Astrocyte (in vitro differentiated cells and primary cell): ENCODE results near the gene SCAPER. TPM values are rescaled to one million over a fixed set of nuclear protein-coding genes. Genes with fewer than 3 reads are reported as not detected.
"Not testable (repeated sequence)": the region's sequence is repeated elsewhere in the genome, so short reads cannot be mapped to it uniquely, and the experiment has no call there.

Experiments
- DNase-seq: peaks from one replicate; pipeline ENCODE4 v3.0.0-alpha.2; 2010; ENCODE audit warnings: low read depth
- FAIRE-seq: peaks from 2 replicates; lab custom pipeline; 2011; peaks lifted over from hg19 to GRCh38; lab: Jason Lieb, UNC
- H2AFZ ChIP-seq: 2 replicates; pipeline ENCODE4 v1.6.0; 2012; ENCODE audit warnings: low read depth, low read length, inconsistent platforms
- H3K27ac ChIP-seq: 2 replicates; pipeline ENCODE4 v1.5.1; 2011; ENCODE audit warnings: low read depth, low read length, inconsistent platforms
- H3K27me3 ChIP-seq: 2 replicates; pipeline ENCODE4 v1.6.0; 2011; ENCODE audit warnings: low read length, inconsistent platforms; ENCODE audit not compliant: insufficient read depth
- H3K36me3 ChIP-seq: 2 replicates; pipeline ENCODE4 v1.5.1; 2011; ENCODE audit warnings: low read length, inconsistent platforms; ENCODE audit not compliant: insufficient read depth
- H3K4me1 ChIP-seq: 2 replicates; pipeline ENCODE4 v1.5.1; 2011; ENCODE audit warnings: low read length, inconsistent platforms; ENCODE audit not compliant: insufficient read depth
- H3K4me2 ChIP-seq: 2 replicates; pipeline ENCODE4 v1.6.0; 2012; ENCODE audit warnings: low read length, inconsistent platforms
- H3K4me3 ChIP-seq: 2 replicates; pipeline ENCODE4 v1.5.1; 2011; ENCODE audit warnings: low read depth, mild to moderate bottlenecking, low read length, inconsistent platforms; ENCODE audit not compliant: insufficient read depth
- H3K79me2 ChIP-seq: 2 replicates; pipeline ENCODE4 v1.6.0; 2012; ENCODE audit warnings: mild to moderate bottlenecking, low read length, inconsistent platforms; ENCODE audit not compliant: insufficient read depth
- H3K9ac ChIP-seq: 2 replicates; pipeline ENCODE4 v1.6.0; 2012; ENCODE audit warnings: mild to moderate bottlenecking, low read length, inconsistent platforms
- H3K9me3 ChIP-seq: 2 replicates; pipeline ENCODE4 v1.5.1; 2012; ENCODE audit warnings: low read depth, mild to moderate bottlenecking, low read length, inconsistent platforms; ENCODE audit not compliant: insufficient read depth
- H4K20me1 ChIP-seq: 2 replicates; pipeline ENCODE4 v1.6.0; 2012; ENCODE audit warnings: low read length, inconsistent platforms; ENCODE audit not compliant: insufficient read depth
- H3K27ac Mint-ChIP-seq: one replicate; pipeline ENCODE4 v1.8.0; 2021; ENCODE audit warnings: mild to moderate bottlenecking, mixed read lengths; ENCODE audit not compliant: unreplicated experiment
- H3K27me3 Mint-ChIP-seq: one replicate; pipeline ENCODE4 v1.8.0; 2021; ENCODE audit warnings: low read depth, mixed read lengths; ENCODE audit not compliant: unreplicated experiment
- H3K36me3 Mint-ChIP-seq: one replicate; pipeline ENCODE4 v1.8.0; 2021; ENCODE audit warnings: low read depth, mixed read lengths; ENCODE audit not compliant: unreplicated experiment
- H3K4me1 Mint-ChIP-seq: one replicate; pipeline ENCODE4 v1.8.0; 2021; ENCODE audit warnings: low read depth, mixed read lengths; ENCODE audit not compliant: unreplicated experiment
- H3K4me3 Mint-ChIP-seq: one replicate; pipeline ENCODE4 v1.8.0; 2021; ENCODE audit warnings: mild to moderate bottlenecking, moderate library complexity, mixed read lengths; ENCODE audit not compliant: unreplicated experiment
- H3K9me3 Mint-ChIP-seq: one replicate; pipeline ENCODE4 v1.8.0; 2021; ENCODE audit warnings: mild to moderate bottlenecking, mixed read lengths; ENCODE audit not compliant: unreplicated experiment
- EZH2 ChIP-seq: IDR thresholded peaks from 2 replicates; pipeline ENCODE4 v1.6.1; 2012; ENCODE audit warnings: mild to moderate bottlenecking, low read length, inconsistent platforms; ENCODE audit not compliant: insufficient read depth
- total RNA-seq: library from RNA; stranded (reverse); gene quantifications from 2 replicates; pipeline ENCODE4 v1.2.1, GENCODE V29; 2021
- TF ChIP-seq, protein P1 (sequence below): IDR thresholded peaks from 2 replicates; pipeline ENCODE4 v1.5.1; 2011; ENCODE audit warnings: low read depth, mild to moderate bottlenecking, inconsistent platforms, low read length, moderate library complexity; ENCODE audit not compliant: insufficient read depth

The SCAPER gene
- total RNA-seq, 1 donor from 2014 or later = 8.6 TPM

GRCh38 chr15:76753131-76753530, 152.0 kb downstream of the SCAPER start:
- H3K4me3 Mint-ChIP-seq = no peak overlapping the region
- no peaks in the 10 kb centered on the region for H3K27me3 Mint-ChIP-seq
- no peaks in the 10 kb centered on the region for H3K4me1 ChIP-seq

GRCh38 chr15:76752549-76752948, 152.6 kb downstream of the SCAPER start:
- Histone ChIP-seq H3K27ac (no peak overlapping the region), H3K9me3 (no peaks in the 10 kb centered on the region), H3K9ac (no peak overlapping the region), H3K4me3 (no peak overlapping the region), H4K20me1 (no peaks in the 10 kb centered on the region), H3K4me1 (no peaks in the 10 kb centered on the region), H3K27me3 (no peaks in the 10 kb centered on the region), H3K79me2 (no peaks in the 10 kb centered on the region), H3K36me3 (no peaks in the 10 kb centered on the region), H2AFZ (no peak overlapping the region), H3K4me2 (no peak overlapping the region)
- no peak for FAIRE-seq
- Mint-ChIP-seq H3K9me3 (no peaks in the 10 kb centered on the region), H3K36me3 (peaks cover under 1% of the 10 kb centered on the region), H3K27me3 (no peaks in the 10 kb centered on the region), H3K4me3 (no peak overlapping the region), H3K4me1 (no peaks in the 10 kb centered on the region), H3K27ac (no peak overlapping the region)
- TF ChIP-seq EZH2 = no peak
- TF ChIP-seq, protein P1, sequence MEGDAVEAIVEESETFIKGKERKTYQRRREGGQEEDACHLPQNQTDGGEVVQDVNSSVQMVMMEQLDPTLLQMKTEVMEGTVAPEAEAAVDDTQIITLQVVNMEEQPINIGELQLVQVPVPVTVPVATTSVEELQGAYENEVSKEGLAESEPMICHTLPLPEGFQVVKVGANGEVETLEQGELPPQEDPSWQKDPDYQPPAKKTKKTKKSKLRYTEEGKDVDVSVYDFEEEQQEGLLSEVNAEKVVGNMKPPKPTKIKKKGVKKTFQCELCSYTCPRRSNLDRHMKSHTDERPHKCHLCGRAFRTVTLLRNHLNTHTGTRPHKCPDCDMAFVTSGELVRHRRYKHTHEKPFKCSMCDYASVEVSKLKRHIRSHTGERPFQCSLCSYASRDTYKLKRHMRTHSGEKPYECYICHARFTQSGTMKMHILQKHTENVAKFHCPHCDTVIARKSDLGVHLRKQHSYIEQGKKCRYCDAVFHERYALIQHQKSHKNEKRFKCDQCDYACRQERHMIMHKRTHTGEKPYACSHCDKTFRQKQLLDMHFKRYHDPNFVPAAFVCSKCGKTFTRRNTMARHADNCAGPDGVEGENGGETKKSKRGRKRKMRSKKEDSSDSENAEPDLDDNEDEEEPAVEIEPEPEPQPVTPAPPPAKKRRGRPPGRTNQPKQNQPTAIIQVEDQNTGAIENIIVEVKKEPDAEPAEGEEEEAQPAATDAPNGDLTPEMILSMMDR = no peak
- DNase-seq = no peak

More at GRCh38 chr15:76753131-76753530, 152.0 kb downstream of the SCAPER start:
- no peaks in the 10 kb centered on the region for H3K4me1 Mint-ChIP-seq
- H3K27ac ChIP-seq = no peak overlapping the region
- H3K9me3 ChIP-seq = no peaks in the 10 kb centered on the region
- TF ChIP-seq, protein P1 = no peak
- TF ChIP-seq EZH2 = no peak
- no peak overlapping the region for H3K9ac ChIP-seq
- H3K27ac Mint-ChIP-seq = no peak overlapping the region
- H3K4me2 ChIP-seq = no peak overlapping the region
- H2AFZ ChIP-seq = no peak overlapping the region
- H3K36me3 ChIP-seq = no peaks in the 10 kb centered on the region
- H3K4me3 ChIP-seq = no peak overlapping the region
- no peaks in the 10 kb centered on the region for H3K79me2 ChIP-seq
- H4K20me1 ChIP-seq = no peaks in the 10 kb centered on the region
- FAIRE-seq (no peak), DNase-seq (no peak)
- H3K9me3 Mint-ChIP-seq = no peaks in the 10 kb centered on the region
- no peaks in the 10 kb centered on the region for H3K36me3 Mint-ChIP-seq
- no peaks in the 10 kb centered on the region for H3K27me3 ChIP-seq

- Histone ChIP-seq H3K9ac (no peak overlapping the region), H3K36me3 (no peaks in the 10 kb centered on the region), H3K4me3 (no peak overlapping the region), H3K79me2 (no peaks in the 10 kb centered on the region), H3K27ac (no peak overlapping the region), H3K9me3 (no peaks in the 10 kb centered on the region), H2AFZ (no peak overlapping the region), H3K27me3 (no peaks in the 10 kb centered on the region), H3K4me1 (no peaks in the 10 kb centered on the region), H3K4me2 (no peak overlapping the region), H4K20me1 (no peaks in the 10 kb centered on the region)
- peaks cover 2% of the 10 kb centered on the region for H3K9me3 Mint-ChIP-seq
- H3K4me1 Mint-ChIP-seq = no peaks in the 10 kb centered on the region
- no peak overlapping the region for H3K27ac Mint-ChIP-seq
- H3K36me3 Mint-ChIP-seq = peaks cover 10% of the 10 kb centered on the region
- DNase-seq = no peak
- TF ChIP-seq, protein P1 = no peak
- no peak for TF ChIP-seq EZH2
- FAIRE-seq = no peak
- no peak overlapping the region for H3K4me3 Mint-ChIP-seq
- no peaks in the 10 kb centered on the region for H3K27me3 Mint-ChIP-seq
Observed at GRCh38 chr15:76737573-76737972, 167.6 kb downstream of the SCAPER start.

- not testable (repeated sequence) for H3K4me2 ChIP-seq, DNase-seq, FAIRE-seq, H3K79me2 ChIP-seq, H4K20me1 ChIP-seq, H3K27ac Mint-ChIP-seq, H3K4me3 ChIP-seq, H3K36me3 ChIP-seq, H3K9ac ChIP-seq, H2AFZ ChIP-seq, H3K27ac ChIP-seq, H3K27me3 Mint-ChIP-seq, H3K9me3 Mint-ChIP-seq, H3K9me3 ChIP-seq, H3K4me1 ChIP-seq, H3K4me1 Mint-ChIP-seq, H3K4me3 Mint-ChIP-seq, H3K27me3 ChIP-seq
- peaks cover 11% of the 10 kb centered on the region for H3K36me3 Mint-ChIP-seq
Observed at GRCh38 chr15:76732321-76732720, 172.8 kb downstream of the SCAPER start.
